Mesenchymal stem cell (in vitro differentiated cells and primary cell): ENCODE results near the gene ATP8B4.
A peak's percentile ranks its signal among the peaks of the same experiment; 100 is the strongest.

ENCODE experiments used
- DNase-seq: peaks from one replicate; pipeline ENCODE4 v3.0.0-alpha.2; 2013
- H2AFZ ChIP-seq: one replicate; pipeline ENCODE4 v1.6.1; 2013; ENCODE audit warnings: low read depth, mild to moderate bottlenecking, control low read depth, inconsistent platforms, low read length, moderate library complexity
- H2AK5ac ChIP-seq: 2 replicates; pipeline ENCODE4 v1.6.1; 2013; ENCODE audit warnings: low read length, moderate library complexity, mild to moderate bottlenecking, inconsistent platforms; ENCODE audit not compliant: severe bottlenecking
- H2BK120ac ChIP-seq: one replicate; pipeline ENCODE4 v1.6.1; 2013; ENCODE audit warnings: low read depth, mild to moderate bottlenecking, inconsistent platforms, low read length, moderate library complexity
- H2BK12ac ChIP-seq, 2 experiments: one replicate each; pipeline ENCODE4 v1.6.1; 2013; ENCODE audit warnings: inconsistent platforms in 2 of 2, low read length in 2 of 2, mild to moderate bottlenecking in 2 of 2, moderate library complexity in 2 of 2, control low read depth in 1 of 2
- H2BK15ac ChIP-seq: one replicate; pipeline ENCODE4 v1.6.1; 2013; ENCODE audit warnings: mild to moderate bottlenecking, low read depth, inconsistent platforms; ENCODE audit not compliant: poor library complexity, severe bottlenecking
- H2BK5ac ChIP-seq: 2 replicates; pipeline ENCODE4 v1.6.1; 2013; ENCODE audit warnings: low read depth, mild to moderate bottlenecking, low read length, control low read depth, inconsistent platforms; ENCODE audit not compliant: poor library complexity, severe bottlenecking
- H3K14ac ChIP-seq, 2 experiments: one replicate each; pipeline ENCODE4 v1.6.1; 2013; ENCODE audit warnings: inconsistent platforms in 2 of 2, low read length in 2 of 2, control low read depth in 1 of 2, mild to moderate bottlenecking in 1 of 2, moderate library complexity in 1 of 2
- H3K18ac ChIP-seq, 2 experiments: one replicate each; pipeline ENCODE4 v1.6.1; 2013; ENCODE audit warnings: inconsistent platforms in 2 of 2, low read length in 2 of 2, control low read depth in 1 of 2, low read depth in 1 of 2, mild to moderate bottlenecking in 1 of 2
- H3K23ac ChIP-seq, 2 experiments: one replicate each; pipeline ENCODE4 v1.6.1; 2013; ENCODE audit warnings: inconsistent platforms in 2 of 2, low read length in 2 of 2, mild to moderate bottlenecking in 2 of 2, moderate library complexity in 2 of 2, control low read depth in 1 of 2
- H3K27ac ChIP-seq: 2 replicates; pipeline ENCODE4 v1.5.1; 2013; ENCODE audit warnings: mild to moderate bottlenecking, moderate library complexity, low read length, control low read depth, inconsistent platforms; ENCODE audit not compliant: poor library complexity, severe bottlenecking
- H3K27me3 ChIP-seq, 2 experiments: 2 replicates each; pipeline versions ENCODE4 v1.6.1 to v1.7.0; 2013; ENCODE audit warnings: low read length in 2 of 2, mild to moderate bottlenecking in 2 of 2, moderate library complexity in 2 of 2, control low read depth in 1 of 2, inconsistent platforms in 1 of 2; ENCODE audit not compliant: control insufficient read depth in 1 of 2, insufficient read depth in 1 of 2
- H3K36me3 ChIP-seq, 2 experiments: 2 replicates each; pipeline versions ENCODE4 v1.6.1 to v1.7.0; 2013; ENCODE audit warnings: low read length in 2 of 2, control low read depth in 1 of 2, inconsistent platforms in 1 of 2, low read depth in 1 of 2, mild to moderate bottlenecking in 1 of 2; ENCODE audit not compliant: insufficient read depth in 2 of 2, control insufficient read depth in 1 of 2
- H3K4ac ChIP-seq, 2 experiments: one replicate each; pipeline ENCODE4 v1.6.1; 2013; ENCODE audit warnings: inconsistent platforms in 2 of 2, low read length in 2 of 2, mild to moderate bottlenecking in 2 of 2, moderate library complexity in 2 of 2, control low read depth in 1 of 2, low read depth in 1 of 2
- H3K4me1 ChIP-seq: 2 replicates; pipeline ENCODE4 v1.6.1; 2013; ENCODE audit warnings: low read depth, low read length, control low read depth; ENCODE audit not compliant: control insufficient read depth, insufficient read depth
- H3K4me2 ChIP-seq: 2 replicates; pipeline ENCODE4 v1.6.1; 2013; ENCODE audit warnings: low read length, mild to moderate bottlenecking, inconsistent platforms; ENCODE audit not compliant: poor library complexity, severe bottlenecking
- H3K4me3 ChIP-seq, 2 experiments: 2 replicates each; pipeline versions ENCODE4 v1.5.1 to v1.7.0; 2013; ENCODE audit warnings: low read length in 2 of 2, mild to moderate bottlenecking in 2 of 2, control low read depth in 1 of 2, low read depth in 1 of 2; ENCODE audit not compliant: insufficient read depth in 1 of 2
- H3K79me1 ChIP-seq: replicated peaks from 2 replicates; pipeline ENCODE4 v1.6.1; 2013; ENCODE audit warnings: mild to moderate bottlenecking, control low read depth, low read length, inconsistent platforms; ENCODE audit not compliant: poor library complexity, severe bottlenecking
- H3K9ac ChIP-seq: 2 replicates; pipeline ENCODE4 v1.7.0; 2013; ENCODE audit warnings: mild to moderate bottlenecking, low read length, moderate library complexity
- H3K9me3 ChIP-seq: 2 replicates; pipeline ENCODE4 v1.7.0; 2013; ENCODE audit warnings: mild to moderate bottlenecking, low read length; ENCODE audit not compliant: control insufficient read depth
- H4K8ac ChIP-seq: one replicate; pipeline ENCODE4 v1.6.1; 2013; ENCODE audit warnings: inconsistent platforms, mild to moderate bottlenecking, low read length, moderate library complexity
- H4K91ac ChIP-seq: one replicate; pipeline ENCODE4 v1.6.1; 2013; ENCODE audit warnings: mild to moderate bottlenecking, low read length, inconsistent platforms
- WGBS: methylation state at CpG from one replicate; pipeline ENCODE4 v1.1.7; 2013; ENCODE audit warnings: mixed read lengths; 5-methylcytosine and 5-hydroxymethylcytosine counted together

Gene ATP8B4

GRCh38 chr15:49847423-49848281 lies 271.4 kb downstream of the ATP8B4 start:
- peak; percentile 89 for DNase-seq
- H2AK5ac ChIP-seq = no peak overlapping the region
- H3K27ac ChIP-seq = no peak overlapping the region
- no peak overlapping the region for H4K8ac ChIP-seq
- H3K9me3 ChIP-seq = peaks cover 26% of the 10 kb centered on the region
- peak overlapping the region; percentile 77 to 96 for H2BK12ac ChIP-seq
- peak overlapping the region in 1 of 2 experiments; percentile 22 for H3K4me3 ChIP-seq
- H4K91ac ChIP-seq = peak overlapping the region; percentile 34
- peak overlapping the region; percentile 61 for H2BK120ac ChIP-seq
- H2BK5ac ChIP-seq = no peak overlapping the region
- peak overlapping the region in 1 of 2 experiments; percentile 75 for H3K14ac ChIP-seq
- H3K4me1 ChIP-seq = no peaks in the 10 kb centered on the region
- no peak overlapping the region for H2AFZ ChIP-seq
- peak overlapping the region in 1 of 2 experiments; percentile 77 for H3K4ac ChIP-seq
- no peaks in the 10 kb centered on the region for H3K79me1 ChIP-seq
- H3K36me3 ChIP-seq = peaks cover 0 to 50% of the 10 kb centered on the region in 2 experiments
- peak overlapping the region; percentile 48 for H2BK15ac ChIP-seq
- H3K27me3 ChIP-seq = no peaks in the 10 kb centered on the region
- peak overlapping the region; percentile 73 to 91 for H3K18ac ChIP-seq
- no peak overlapping the region for H3K23ac ChIP-seq
- H3K9ac ChIP-seq = peak overlapping the region; percentile 85
- WGBS = 58% methylated on average over 3 of the region's 5 CpGs
- no peak overlapping the region for H3K4me2 ChIP-seq

- no peak overlapping the region for H2BK120ac ChIP-seq
- no peak overlapping the region for H4K91ac ChIP-seq
- WGBS = 95% methylated on average over 7 of the region's 7 CpGs
- no peak overlapping the region for H3K4me2 ChIP-seq
- no peak overlapping the region for H3K9ac ChIP-seq
- H2BK5ac ChIP-seq = no peak overlapping the region
- no peak for DNase-seq
- H2BK12ac ChIP-seq = peak overlapping the region in 1 of 2 experiments; percentile 57
- no peak overlapping the region for H3K4me3 ChIP-seq
- H3K9me3 ChIP-seq = peaks cover 37% of the 10 kb centered on the region
- no peak overlapping the region for H3K14ac ChIP-seq
- H3K4ac ChIP-seq = no peak overlapping the region
- H3K79me1 ChIP-seq = no peaks in the 10 kb centered on the region
- H3K4me1 ChIP-seq = no peaks in the 10 kb centered on the region
- peak overlapping the region in 1 of 2 experiments; percentile 56 for H3K18ac ChIP-seq
- H2BK15ac ChIP-seq = no peak overlapping the region
- peaks cover 0 to 58% of the 10 kb centered on the region in 2 experiments for H3K36me3 ChIP-seq
- no peak overlapping the region for H3K23ac ChIP-seq
- H4K8ac ChIP-seq = no peak overlapping the region
- no peaks in the 10 kb centered on the region for H3K27me3 ChIP-seq
- no peak overlapping the region for H2AFZ ChIP-seq
- H2AK5ac ChIP-seq = no peak overlapping the region
- no peak overlapping the region for H3K27ac ChIP-seq
These were observed 274.6 kb downstream of the ATP8B4 start for GRCh38 chr15:49844390-49844789.

GRCh38 chr15:49843725-49844124 lies 275.3 kb downstream of the ATP8B4 start:
- H2BK15ac ChIP-seq = peak overlapping the region; percentile 26
- H2BK12ac ChIP-seq = no peak overlapping the region
- H3K27ac ChIP-seq = no peak overlapping the region
- DNase-seq = no peak
- H3K79me1 ChIP-seq = no peaks in the 10 kb centered on the region
- no peak overlapping the region for H2BK120ac ChIP-seq
- H4K91ac ChIP-seq = no peak overlapping the region
- H3K18ac ChIP-seq = no peak overlapping the region
- peaks cover 0 to 61% of the 10 kb centered on the region in 2 experiments for H3K36me3 ChIP-seq
- no peak overlapping the region for H3K4me3 ChIP-seq
- peaks cover 40% of the 10 kb centered on the region for H3K9me3 ChIP-seq
- no peaks in the 10 kb centered on the region for H3K27me3 ChIP-seq
- no peaks in the 10 kb centered on the region for H3K4me1 ChIP-seq
- no peak overlapping the region for H2AFZ ChIP-seq
- no peak overlapping the region for H4K8ac ChIP-seq
- H3K23ac ChIP-seq = no peak overlapping the region
- H2AK5ac ChIP-seq = no peak overlapping the region
- H3K9ac ChIP-seq = no peak overlapping the region
- no peak overlapping the region for H3K4me2 ChIP-seq
- peak overlapping the region in 1 of 2 experiments; percentile 37 for H3K4ac ChIP-seq
- no peak overlapping the region for H2BK5ac ChIP-seq
- H3K14ac ChIP-seq = no peak overlapping the region
- WGBS = 62% methylated on average over 5 of the region's 5 CpGs

- H3K4me3 ChIP-seq = peak overlapping the region in 1 of 2 experiments; percentile 0
- no peak overlapping the region for H2AK5ac ChIP-seq
- no peak overlapping the region for H3K27ac ChIP-seq
- no peak overlapping the region for H2BK12ac ChIP-seq
- peaks cover 0 to 61% of the 10 kb centered on the region in 2 experiments for H3K36me3 ChIP-seq
- H3K14ac ChIP-seq = no peak overlapping the region
- no peak overlapping the region for H3K4me2 ChIP-seq
- DNase-seq = no peak
- 59% methylated on average over 4 of the region's 4 CpGs for WGBS
- H2AFZ ChIP-seq = no peak overlapping the region
- H3K4ac ChIP-seq = no peak overlapping the region
- H3K79me1 ChIP-seq = no peaks in the 10 kb centered on the region
- peaks cover 40% of the 10 kb centered on the region for H3K9me3 ChIP-seq
- no peak overlapping the region for H4K91ac ChIP-seq
- no peak overlapping the region for H2BK15ac ChIP-seq
- H3K23ac ChIP-seq = no peak overlapping the region
- H4K8ac ChIP-seq = no peak overlapping the region
- H2BK120ac ChIP-seq = no peak overlapping the region
- H3K4me1 ChIP-seq = no peaks in the 10 kb centered on the region
- H2BK5ac ChIP-seq = no peak overlapping the region
- H3K18ac ChIP-seq = no peak overlapping the region
- H3K27me3 ChIP-seq = no peaks in the 10 kb centered on the region
- H3K9ac ChIP-seq = no peak overlapping the region
These were observed 276.9 kb downstream of the ATP8B4 start for GRCh38 chr15:49842031-49842730.
